ENCODE results near the gene SDR39U1.

DNA sequence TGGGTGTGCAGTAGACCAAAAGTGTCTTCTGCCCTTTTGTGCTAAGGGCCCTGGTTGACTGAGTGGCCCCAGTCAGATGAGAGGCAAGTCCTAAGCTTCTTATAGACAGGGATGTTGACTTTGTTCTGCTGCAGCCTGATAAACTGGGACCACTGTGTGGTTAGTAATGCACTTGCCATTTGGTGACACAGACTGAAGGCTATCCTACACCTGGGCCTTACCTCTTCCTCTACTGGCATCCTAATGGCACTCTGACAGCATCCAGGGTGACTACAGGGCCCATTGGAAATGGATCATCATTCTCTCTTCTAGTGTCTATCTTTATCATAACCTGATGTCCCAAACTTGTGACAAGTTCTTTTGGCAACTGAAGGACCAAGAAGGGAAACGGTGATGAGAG, 3.3 kb downstream of the SDR39U1 start:
- TF ChIP-seq, protein P1, sequence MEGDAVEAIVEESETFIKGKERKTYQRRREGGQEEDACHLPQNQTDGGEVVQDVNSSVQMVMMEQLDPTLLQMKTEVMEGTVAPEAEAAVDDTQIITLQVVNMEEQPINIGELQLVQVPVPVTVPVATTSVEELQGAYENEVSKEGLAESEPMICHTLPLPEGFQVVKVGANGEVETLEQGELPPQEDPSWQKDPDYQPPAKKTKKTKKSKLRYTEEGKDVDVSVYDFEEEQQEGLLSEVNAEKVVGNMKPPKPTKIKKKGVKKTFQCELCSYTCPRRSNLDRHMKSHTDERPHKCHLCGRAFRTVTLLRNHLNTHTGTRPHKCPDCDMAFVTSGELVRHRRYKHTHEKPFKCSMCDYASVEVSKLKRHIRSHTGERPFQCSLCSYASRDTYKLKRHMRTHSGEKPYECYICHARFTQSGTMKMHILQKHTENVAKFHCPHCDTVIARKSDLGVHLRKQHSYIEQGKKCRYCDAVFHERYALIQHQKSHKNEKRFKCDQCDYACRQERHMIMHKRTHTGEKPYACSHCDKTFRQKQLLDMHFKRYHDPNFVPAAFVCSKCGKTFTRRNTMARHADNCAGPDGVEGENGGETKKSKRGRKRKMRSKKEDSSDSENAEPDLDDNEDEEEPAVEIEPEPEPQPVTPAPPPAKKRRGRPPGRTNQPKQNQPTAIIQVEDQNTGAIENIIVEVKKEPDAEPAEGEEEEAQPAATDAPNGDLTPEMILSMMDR (IDR thresholded peaks at IDR 0.05; ENCODE audit: low read length) = no peak
- TF ChIP-seq EZH2phosphoT487 (IDR thresholded peaks at IDR 0.05; ENCODE audit: low read length) (no peak), EZH2 (optimal IDR thresholded peaks at IDR 0.05; ENCODE audit: low read depth, low read length) (no peak)
